SK-N-SH treated with all-trans-retinoic acid at 6 μM for 48 hours (cell line): Measurements from ENCODE around the gene DNAI4.

ENCODE experiments used
- ATAC-seq: fragments of 200-7000 bp; cut with Tn5 transposase; 3 replicates; pipeline ENCODE4 v1.9.1; 2020; ENCODE audit warnings: mild to moderate bottlenecking, moderate library complexity
- ARNTL ChIP-seq: fragments of 450-650 bp; formaldehyde crosslinking; IDR thresholded peaks from 2 replicates; pipeline ENCODE4 v1.5.0; 2020; ENCODE audit warnings: low read depth, mild to moderate bottlenecking, moderate library complexity, borderline replicate concordance
- BACH2 ChIP-seq: fragments of 250-450 bp; sonication (Bioruptor Pico); IDR thresholded peaks from 2 replicates; pipeline ENCODE4 v1.9.0; 2021; ENCODE audit warnings: mild to moderate bottlenecking, borderline replicate concordance
- ESRRG ChIP-seq: fragments of 250-450 bp; sonication (Bioruptor Pico); IDR thresholded peaks from 2 replicates; pipeline ENCODE4 v1.6.1; 2021; ENCODE audit warnings: mild to moderate bottlenecking
- GLIS3 ChIP-seq: fragments of 250-450 bp; sonication (Bioruptor Pico); IDR thresholded peaks from 2 replicates; pipeline ENCODE4 v1.5.0; 2020; ENCODE audit warnings: mild to moderate bottlenecking, moderate library complexity
- OSR1 ChIP-seq: fragments of 250-450 bp; sonication (Bioruptor Pico); IDR thresholded peaks from 2 replicates; pipeline ENCODE4 v1.8.0; 2022; ENCODE audit warnings: moderate library complexity, mild to moderate bottlenecking, inconsistent platforms
- PPARA ChIP-seq: fragments of 250-450 bp; sonication (Bioruptor Pico); IDR thresholded peaks from 2 replicates; pipeline ENCODE4 v1.5.0; 2020; ENCODE audit warnings: mild to moderate bottlenecking, borderline replicate concordance
- RARB ChIP-seq: fragments of 250-450 bp; sonication (Bioruptor Pico); IDR thresholded peaks from 2 replicates; pipeline ENCODE4 v1.8.0; 2021; ENCODE audit warnings: mild to moderate bottlenecking, moderate library complexity
- SNAI2 ChIP-seq: fragments of 250-450 bp; sonication (Bioruptor Pico); IDR thresholded peaks from 2 replicates; pipeline ENCODE4 v1.5.0; 2020; ENCODE audit warnings: mild to moderate bottlenecking, moderate library complexity
- TCF4 ChIP-seq: fragments of 250-450 bp; sonication (Bioruptor Pico); IDR thresholded peaks from 2 replicates; pipeline ENCODE4 v1.8.0; 2021; ENCODE audit warnings: mild to moderate bottlenecking, moderate library complexity, borderline replicate concordance
- TOX ChIP-seq: fragments of 250-450 bp; sonication (Bioruptor Pico); IDR thresholded peaks from 2 replicates; pipeline ENCODE4 v1.8.0; 2021; ENCODE audit warnings: mild to moderate bottlenecking, moderate library complexity, borderline replicate concordance
- ZC3H10 ChIP-seq: fragments of 250-450 bp; sonication (Bioruptor Pico); IDR thresholded peaks from 2 replicates; pipeline ENCODE4 v1.5.1; 2021; ENCODE audit warnings: mild to moderate bottlenecking, moderate library complexity
- ZFP3 ChIP-seq: fragments of 250-450 bp; sonication (Bioruptor Pico); IDR thresholded peaks from 2 replicates; pipeline ENCODE4 v1.5.0; 2020; ENCODE audit warnings: mild to moderate bottlenecking, moderate library complexity
- ZFP30 ChIP-seq: fragments of 450-650 bp; formaldehyde crosslinking; IDR thresholded peaks from 2 replicates; pipeline ENCODE4 v1.5.0; 2022; ENCODE audit warnings: mild to moderate bottlenecking, moderate library complexity
- ZNF565 ChIP-seq: fragments of 450-650 bp; formaldehyde crosslinking; conservative IDR thresholded peaks from 2 replicates; pipeline ENCODE4 v1.5.0; 2020; ENCODE audit warnings: low read depth, mild to moderate bottlenecking, moderate library complexity
- ZNF70 ChIP-seq: fragments of 450-650 bp; formaldehyde crosslinking; IDR thresholded peaks from 2 replicates; pipeline ENCODE4 v1.5.0; 2020; ENCODE audit warnings: mild to moderate bottlenecking, moderate library complexity
- ZNF8 ChIP-seq: fragments of 450-650 bp; formaldehyde crosslinking; IDR thresholded peaks from 2 replicates; pipeline ENCODE4 v1.5.0; 2020; ENCODE audit warnings: mild to moderate bottlenecking, moderate library complexity
- TF ChIP-seq, protein P1 (sequence below): fragments of 250-450 bp; sonication (Bioruptor Pico); IDR thresholded peaks from 2 replicates; pipeline ENCODE4 v1.8.0; 2020; ENCODE audit warnings: mild to moderate bottlenecking, moderate library complexity, borderline replicate concordance
- TF ChIP-seq, protein P2 (sequence below): fragments of 250-450 bp; sonication (Bioruptor Pico); IDR thresholded peaks from 2 replicates; pipeline ENCODE4 v1.5.0; 2020; ENCODE audit warnings: mild to moderate bottlenecking, moderate library complexity
- TF ChIP-seq, protein P3 (sequence below): fragments of 250-450 bp; sonication (Bioruptor Pico); IDR thresholded peaks from 2 replicates; pipeline ENCODE4 v1.5.1; 2021; ENCODE audit warnings: mild to moderate bottlenecking, moderate library complexity
- TF ChIP-seq, protein P4 (sequence below): fragments of 250-450 bp; sonication (Bioruptor Pico); IDR thresholded peaks from 2 replicates; pipeline ENCODE4 v1.8.0; 2021; ENCODE audit warnings: low read depth, mild to moderate bottlenecking, moderate library complexity, borderline replicate concordance

DNAI4 gene

DNA sequence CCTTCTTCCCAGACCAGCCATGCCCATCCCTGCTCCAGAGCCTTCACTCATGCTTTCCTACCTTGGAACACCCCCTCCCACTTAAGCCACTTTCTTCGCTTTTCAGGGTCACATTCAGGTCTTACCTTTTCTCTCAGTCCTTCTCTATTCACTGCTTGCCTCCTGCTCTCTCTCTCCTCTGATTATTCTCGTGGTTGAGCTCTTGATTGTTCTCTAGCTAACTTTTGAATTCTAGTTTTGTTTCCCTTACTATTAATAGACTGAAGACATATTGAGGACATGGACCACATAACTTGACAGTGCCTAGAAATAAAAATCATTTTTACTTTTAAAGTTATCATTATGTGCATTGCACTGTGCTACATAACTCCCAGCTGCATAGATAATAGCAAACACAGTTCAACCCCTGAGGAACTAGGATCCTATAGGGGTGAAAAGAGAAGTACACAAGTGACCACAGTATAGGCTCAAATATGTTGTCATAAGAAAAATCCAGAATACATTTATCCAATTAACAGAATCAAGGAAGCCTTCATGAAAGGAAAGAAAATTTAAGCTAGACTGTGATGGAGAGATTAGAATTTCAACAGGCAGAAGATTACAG, 145.1 kb downstream of the DNAI4 start:
- no peak for ATAC-seq
- no peak for TF ChIP-seq ZNF70 (CRISPR knock-in tag)
- no peak for TF ChIP-seq SNAI2 (CRISPR knock-in tag)
- no peak for TF ChIP-seq ARNTL (CRISPR knock-in tag)
- no peak for TF ChIP-seq TOX (CRISPR knock-in tag)
- no peak for TF ChIP-seq ZFP30

DNA sequence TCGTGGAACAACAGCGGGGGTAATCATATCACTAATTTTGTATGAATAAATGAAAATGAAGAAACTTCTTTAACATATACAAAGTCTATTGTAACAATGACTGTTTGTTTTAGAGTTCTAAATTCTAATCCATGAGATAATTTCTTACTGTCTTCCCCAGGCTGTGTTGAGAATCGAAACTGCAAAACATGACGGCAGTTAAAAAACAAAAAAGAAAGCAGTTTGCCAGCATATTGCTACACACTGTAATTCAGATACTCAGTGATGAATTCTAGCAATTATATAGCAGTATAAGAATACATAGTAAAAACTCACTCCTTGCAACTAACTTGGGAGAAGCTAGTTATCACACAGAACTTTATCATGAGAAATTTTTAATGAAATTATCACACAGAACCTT, 145.7 kb downstream of the DNAI4 start:
- no peak for ATAC-seq
- TF ChIP-seq BACH2 (CRISPR knock-in tag) (no peak), ZC3H10 (CRISPR knock-in tag) (no peak), OSR1 (no peak), ZNF8 (CRISPR knock-in tag) (no peak), ESRRG (CRISPR knock-in tag) (no peak), ZFP30 (no peak), ARNTL (CRISPR knock-in tag) (no peak), GLIS3 (CRISPR knock-in tag) (no peak), ZFP3 (CRISPR knock-in tag) (no peak), RARB (CRISPR knock-in tag) (no peak), ZNF565 (no peak), TCF4 (CRISPR knock-in tag) (no peak)
- TF ChIP-seq, protein P1, sequence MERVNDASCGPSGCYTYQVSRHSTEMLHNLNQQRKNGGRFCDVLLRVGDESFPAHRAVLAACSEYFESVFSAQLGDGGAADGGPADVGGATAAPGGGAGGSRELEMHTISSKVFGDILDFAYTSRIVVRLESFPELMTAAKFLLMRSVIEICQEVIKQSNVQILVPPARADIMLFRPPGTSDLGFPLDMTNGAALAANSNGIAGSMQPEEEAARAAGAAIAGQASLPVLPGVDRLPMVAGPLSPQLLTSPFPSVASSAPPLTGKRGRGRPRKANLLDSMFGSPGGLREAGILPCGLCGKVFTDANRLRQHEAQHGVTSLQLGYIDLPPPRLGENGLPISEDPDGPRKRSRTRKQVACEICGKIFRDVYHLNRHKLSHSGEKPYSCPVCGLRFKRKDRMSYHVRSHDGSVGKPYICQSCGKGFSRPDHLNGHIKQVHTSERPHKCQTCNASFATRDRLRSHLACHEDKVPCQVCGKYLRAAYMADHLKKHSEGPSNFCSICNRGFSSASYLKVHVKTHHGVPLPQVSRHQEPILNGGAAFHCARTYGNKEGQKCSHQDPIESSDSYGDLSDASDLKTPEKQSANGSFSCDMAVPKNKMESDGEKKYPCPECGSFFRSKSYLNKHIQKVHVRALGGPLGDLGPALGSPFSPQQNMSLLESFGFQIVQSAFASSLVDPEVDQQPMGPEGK = no peak
- TF ChIP-seq, protein P2, sequence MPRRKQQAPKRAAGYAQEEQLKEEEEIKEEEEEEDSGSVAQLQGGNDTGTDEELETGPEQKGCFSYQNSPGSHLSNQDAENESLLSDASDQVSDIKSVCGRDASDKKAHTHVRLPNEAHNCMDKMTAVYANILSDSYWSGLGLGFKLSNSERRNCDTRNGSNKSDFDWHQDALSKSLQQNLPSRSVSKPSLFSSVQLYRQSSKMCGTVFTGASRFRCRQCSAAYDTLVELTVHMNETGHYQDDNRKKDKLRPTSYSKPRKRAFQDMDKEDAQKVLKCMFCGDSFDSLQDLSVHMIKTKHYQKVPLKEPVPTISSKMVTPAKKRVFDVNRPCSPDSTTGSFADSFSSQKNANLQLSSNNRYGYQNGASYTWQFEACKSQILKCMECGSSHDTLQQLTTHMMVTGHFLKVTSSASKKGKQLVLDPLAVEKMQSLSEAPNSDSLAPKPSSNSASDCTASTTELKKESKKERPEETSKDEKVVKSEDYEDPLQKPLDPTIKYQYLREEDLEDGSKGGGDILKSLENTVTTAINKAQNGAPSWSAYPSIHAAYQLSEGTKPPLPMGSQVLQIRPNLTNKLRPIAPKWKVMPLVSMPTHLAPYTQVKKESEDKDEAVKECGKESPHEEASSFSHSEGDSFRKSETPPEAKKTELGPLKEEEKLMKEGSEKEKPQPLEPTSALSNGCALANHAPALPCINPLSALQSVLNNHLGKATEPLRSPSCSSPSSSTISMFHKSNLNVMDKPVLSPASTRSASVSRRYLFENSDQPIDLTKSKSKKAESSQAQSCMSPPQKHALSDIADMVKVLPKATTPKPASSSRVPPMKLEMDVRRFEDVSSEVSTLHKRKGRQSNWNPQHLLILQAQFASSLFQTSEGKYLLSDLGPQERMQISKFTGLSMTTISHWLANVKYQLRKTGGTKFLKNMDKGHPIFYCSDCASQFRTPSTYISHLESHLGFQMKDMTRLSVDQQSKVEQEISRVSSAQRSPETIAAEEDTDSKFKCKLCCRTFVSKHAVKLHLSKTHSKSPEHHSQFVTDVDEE (CRISPR knock-in tag) = no peak
- TF ChIP-seq, protein P3, sequence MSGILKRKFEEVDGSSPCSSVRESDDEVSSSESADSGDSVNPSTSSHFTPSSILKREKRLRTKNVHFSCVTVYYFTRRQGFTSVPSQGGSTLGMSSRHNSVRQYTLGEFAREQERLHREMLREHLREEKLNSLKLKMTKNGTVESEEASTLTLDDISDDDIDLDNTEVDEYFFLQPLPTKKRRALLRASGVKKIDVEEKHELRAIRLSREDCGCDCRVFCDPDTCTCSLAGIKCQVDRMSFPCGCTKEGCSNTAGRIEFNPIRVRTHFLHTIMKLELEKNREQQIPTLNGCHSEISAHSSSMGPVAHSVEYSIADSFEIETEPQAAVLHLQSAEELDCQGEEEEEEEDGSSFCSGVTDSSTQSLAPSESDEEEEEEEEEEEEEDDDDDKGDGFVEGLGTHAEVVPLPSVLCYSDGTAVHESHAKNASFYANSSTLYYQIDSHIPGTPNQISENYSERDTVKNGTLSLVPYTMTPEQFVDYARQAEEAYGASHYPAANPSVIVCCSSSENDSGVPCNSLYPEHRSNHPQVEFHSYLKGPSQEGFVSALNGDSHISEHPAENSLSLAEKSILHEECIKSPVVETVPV = no peak
- TF ChIP-seq, protein P4, sequence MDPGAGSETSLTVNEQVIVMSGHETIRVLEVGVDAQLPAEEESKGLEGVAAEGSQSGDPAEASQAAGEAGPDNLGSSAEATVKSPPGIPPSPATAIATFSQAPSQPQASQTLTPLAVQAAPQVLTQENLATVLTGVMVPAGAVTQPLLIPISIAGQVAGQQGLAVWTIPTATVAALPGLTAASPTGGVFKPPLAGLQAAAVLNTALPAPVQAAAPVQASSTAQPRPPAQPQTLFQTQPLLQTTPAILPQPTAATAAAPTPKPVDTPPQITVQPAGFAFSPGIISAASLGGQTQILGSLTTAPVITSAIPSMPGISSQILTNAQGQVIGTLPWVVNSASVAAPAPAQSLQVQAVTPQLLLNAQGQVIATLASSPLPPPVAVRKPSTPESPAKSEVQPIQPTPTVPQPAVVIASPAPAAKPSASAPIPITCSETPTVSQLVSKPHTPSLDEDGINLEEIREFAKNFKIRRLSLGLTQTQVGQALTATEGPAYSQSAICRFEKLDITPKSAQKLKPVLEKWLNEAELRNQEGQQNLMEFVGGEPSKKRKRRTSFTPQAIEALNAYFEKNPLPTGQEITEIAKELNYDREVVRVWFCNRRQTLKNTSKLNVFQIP (CRISPR knock-in tag) = no peak

DNA sequence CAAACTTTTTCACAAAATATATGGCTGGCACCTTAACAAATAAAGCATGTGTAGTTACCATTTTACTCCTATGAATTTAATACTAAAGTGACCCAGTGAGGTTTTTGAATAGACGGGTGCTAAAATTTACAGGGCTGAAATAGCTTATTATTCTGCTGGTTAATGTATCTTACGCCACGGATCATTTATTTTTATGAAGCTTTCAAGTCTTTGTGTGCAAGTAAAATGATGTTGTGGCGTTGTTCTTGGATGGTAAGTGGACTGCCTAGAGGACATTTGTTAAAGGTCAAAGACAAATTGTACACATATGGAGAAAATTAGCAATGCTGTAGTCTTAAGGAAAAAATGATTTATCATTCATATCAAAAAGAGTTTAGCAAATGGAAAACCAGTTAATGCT, 146.4 kb downstream of the DNAI4 start:
- no peak for ATAC-seq
- TF ChIP-seq, protein P4 (CRISPR knock-in tag) = no peak

DNA sequence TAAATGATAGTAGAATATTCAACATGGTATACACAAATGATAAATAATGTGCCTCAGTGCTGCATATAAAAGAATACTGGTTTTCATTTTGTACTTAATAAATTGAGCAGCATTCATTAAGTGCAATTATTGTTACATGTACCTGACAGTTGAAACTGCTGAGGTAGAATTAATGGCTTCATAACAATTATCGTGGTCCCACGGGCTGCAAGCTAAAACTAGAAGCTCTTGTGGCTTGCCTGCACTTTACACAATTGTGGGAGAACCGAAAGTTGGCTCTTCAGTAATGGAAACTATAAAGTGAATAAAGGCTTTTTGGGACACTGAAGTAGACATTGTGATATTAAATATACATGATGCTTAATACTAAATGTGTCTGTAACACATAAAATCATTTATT, 146.8 kb downstream of the DNAI4 start:
- no peak for ATAC-seq
- TF ChIP-seq, protein P4 (CRISPR knock-in tag) = no peak
- TF ChIP-seq ZFP30 = no peak
- TF ChIP-seq, protein P2 (CRISPR knock-in tag) = no peak
- TF ChIP-seq PPARA (CRISPR knock-in tag) = no peak
- TF ChIP-seq ZNF8 (CRISPR knock-in tag) = no peak
- no peak for TF ChIP-seq TOX (CRISPR knock-in tag)
- TF ChIP-seq BACH2 (CRISPR knock-in tag) = no peak
- no peak for TF ChIP-seq ZNF70 (CRISPR knock-in tag)
- TF ChIP-seq RARB (CRISPR knock-in tag) = no peak
- no peak for TF ChIP-seq SNAI2 (CRISPR knock-in tag)
